Measurements from ENCODE around the gene SHF.
A peak's percentile ranks its signal among the peaks of the same experiment; 100 is the strongest.
"Not testable (repeated sequence)": the region's sequence is repeated elsewhere in the genome, so short reads cannot be mapped to it uniquely, and the experiment has no call there.

Gene SHF

GRCh38 chr15:45187894-45188830, at the start of gene SHF:
SHF (minus strand) TSS chr15:45187966; CDS start chr15:45187951, 15 bp downstream.
- DNase-seq (ENCODE audit: low spot score) = peak; percentile 74

- not testable (repeated sequence) for DNase-seq (ENCODE audit: low spot score)
Observed at GRCh38 chr15:45236806-45237205, 49.0 kb upstream of the SHF start.

- DNase-seq (ENCODE audit: low spot score) = no peak
Observed at GRCh38 chr15:45234562-45235235, 46.9 kb upstream of the SHF start.

GRCh38 chr15:45231864-45232562, 44.2 kb upstream of the SHF start:
- no peak for DNase-seq (ENCODE audit: low spot score)

GRCh38 chr15:45231132-45231531, 43.4 kb upstream of the SHF start:
- DNase-seq (ENCODE audit: low spot score) = no peak

GRCh38 chr15:45230245-45230965, 42.6 kb upstream of the SHF start:
- no peak for DNase-seq (ENCODE audit: low spot score)

- DNase-seq (ENCODE audit: low spot score) = no peak
Observed at GRCh38 chr15:45228931-45229330, 41.2 kb upstream of the SHF start.

GRCh38 chr15:45225506-45226273, 37.9 kb upstream of the SHF start:
- DNase-seq (ENCODE audit: low spot score) = no peak

GRCh38 chr15:45224621-45225217, 37.0 kb upstream of the SHF start:
- DNase-seq (ENCODE audit: low spot score) = no peak

- no peak for DNase-seq (ENCODE audit: low spot score)
Observed at GRCh38 chr15:45221967-45222366, 34.2 kb upstream of the SHF start.

GRCh38 chr15:45221053-45221599, 33.4 kb upstream of the SHF start:
- DNase-seq (ENCODE audit: low spot score) = no peak

- no peak for DNase-seq (ENCODE audit: low spot score)
Observed at GRCh38 chr15:45212493-45212892, 24.7 kb upstream of the SHF start.

GRCh38 chr15:45205192-45205591, 17.4 kb upstream of the SHF start:
- peak; percentile 67 for DNase-seq (ENCODE audit: low spot score)

GRCh38 chr15:45203182-45203581, 15.4 kb upstream of the SHF start:
- no peak for DNase-seq (ENCODE audit: low spot score)

GRCh38 chr15:45201869-45202268, 14.1 kb upstream of the SHF start:
- DNase-seq (ENCODE audit: low spot score) = no peak

GRCh38 chr15:45201557-45201859, 13.7 kb upstream of the SHF start:
- DNase-seq (ENCODE audit: low spot score) = no peak

GRCh38 chr15:45200799-45201556, 13.2 kb upstream of the SHF start:
- DNase-seq (ENCODE audit: low spot score) = no peak

GRCh38 chr15:45200001-45200798, 12.4 kb upstream of the SHF start:
- peak; percentile 85 for DNase-seq (ENCODE audit: low spot score)
